NCI-H2196 treated with DMSO at 0.1 percent for 48 hours (cell line): ENCODE results near the gene ATXN3.
"Not testable (repeated sequence)": the region's sequence is repeated elsewhere in the genome, so short reads cannot be mapped to it uniquely, and the experiment has no call there.

Experiments used
- DNase-seq: peaks from one replicate; lab custom pipeline; 2025; ENCODE audit not compliant: unreplicated experiment; lab: John Stamatoyannopoulos, UW

ATXN3 gene

DNA sequence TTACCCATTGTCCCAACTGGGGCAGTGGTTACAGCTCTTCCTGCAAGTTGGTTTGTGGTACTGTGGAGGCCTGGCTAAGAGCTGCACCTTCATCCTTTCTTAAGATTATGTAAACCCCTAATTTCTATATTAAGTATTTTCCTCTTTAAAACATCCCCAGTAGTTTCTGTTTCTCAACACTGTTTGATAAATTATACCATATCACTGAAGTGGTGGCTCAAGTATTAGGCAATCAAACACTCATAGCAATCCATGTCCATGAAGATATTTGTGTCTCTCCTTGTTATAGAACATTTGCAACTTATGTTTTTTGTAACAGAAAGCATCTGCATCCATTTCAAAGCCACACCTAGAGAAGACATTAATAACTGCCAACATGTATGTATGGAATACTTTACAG is 31.8 kb downstream of the ATXN3 start:
- no peak for DNase-seq

DNA sequence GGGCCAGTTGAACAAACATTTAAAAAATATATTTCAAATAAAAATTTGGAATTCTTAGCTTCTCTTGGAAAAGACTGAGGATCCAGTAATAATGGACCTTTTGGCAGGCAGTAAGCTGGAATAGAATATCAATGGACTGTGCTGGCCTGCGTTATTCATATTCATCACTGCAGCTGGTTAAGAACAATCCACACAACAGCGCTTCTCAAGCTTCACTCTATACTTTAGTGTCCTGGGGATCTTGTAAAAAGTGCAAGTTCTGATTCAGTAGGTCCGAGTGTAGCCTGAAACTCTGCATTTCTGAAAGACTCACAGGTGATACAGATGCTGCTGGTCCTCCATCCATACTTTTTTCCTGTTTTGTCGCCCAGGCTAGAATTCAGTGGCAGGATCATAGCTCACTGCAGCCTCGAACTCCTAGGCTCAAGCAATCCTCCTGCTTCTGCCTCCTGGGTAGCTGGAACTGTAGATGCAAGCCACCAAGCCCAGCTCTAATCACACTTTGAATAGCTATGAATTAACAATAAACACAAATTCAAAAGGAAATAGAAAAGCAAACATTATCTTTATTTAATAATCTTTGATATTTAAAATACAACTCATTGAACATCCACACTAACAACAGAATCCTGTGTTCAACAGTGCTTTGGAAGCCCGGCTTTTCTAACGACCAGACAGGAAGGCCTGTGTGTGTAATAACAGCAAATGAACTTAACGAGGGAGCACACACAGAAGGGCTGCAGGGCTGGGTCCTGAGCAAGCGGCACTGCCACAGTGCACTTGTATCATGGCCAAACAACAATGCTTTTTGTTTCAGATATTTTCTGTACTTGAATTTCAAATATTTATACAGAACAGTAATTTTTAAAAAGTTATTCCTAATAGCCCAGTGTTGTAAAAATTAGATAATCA is 48.1 kb downstream of the ATXN3 start:
- no peak for DNase-seq

DNA sequence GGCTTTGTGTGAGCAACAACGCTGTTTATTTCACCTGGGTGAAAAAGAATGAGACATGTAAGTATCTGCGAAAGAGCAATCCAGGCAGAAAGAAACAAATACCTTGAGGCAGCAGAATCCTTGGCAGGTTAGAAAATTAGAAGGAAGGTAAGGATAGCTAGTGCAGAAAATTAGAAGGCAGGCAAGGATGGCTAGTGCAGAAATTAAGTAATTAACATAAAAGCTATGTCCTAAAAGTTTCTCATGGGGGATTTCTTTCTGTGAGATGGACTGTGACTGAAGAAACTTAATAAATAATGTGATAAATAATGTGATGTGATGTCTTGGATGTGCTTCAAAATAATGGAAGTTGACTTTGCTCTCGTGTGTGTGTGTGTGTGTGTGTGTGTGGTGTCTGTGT is 56.6 kb downstream of the ATXN3 start:
- DNase-seq = no peak

DNA sequence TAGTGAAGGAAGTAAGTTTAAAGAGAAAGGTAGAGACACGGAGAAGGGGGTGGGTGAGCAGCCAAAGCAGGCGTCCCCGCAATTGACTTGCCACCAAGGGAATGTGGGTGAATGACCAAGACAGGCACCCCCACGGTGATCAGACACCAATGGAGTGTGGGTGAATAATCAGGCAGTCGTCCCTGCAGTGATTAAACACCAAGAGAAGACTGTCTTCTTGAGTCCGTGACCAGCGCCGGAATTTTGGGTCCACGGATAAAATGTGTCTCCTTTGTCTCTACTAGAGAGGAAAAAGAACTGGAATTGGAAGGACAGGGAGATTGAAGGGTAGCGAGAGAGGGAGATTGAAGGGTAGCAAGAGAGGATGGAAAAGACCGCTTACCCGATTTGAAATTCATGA is 57.2 kb downstream of the ATXN3 start:
- not testable (repeated sequence) for DNase-seq

DNA sequence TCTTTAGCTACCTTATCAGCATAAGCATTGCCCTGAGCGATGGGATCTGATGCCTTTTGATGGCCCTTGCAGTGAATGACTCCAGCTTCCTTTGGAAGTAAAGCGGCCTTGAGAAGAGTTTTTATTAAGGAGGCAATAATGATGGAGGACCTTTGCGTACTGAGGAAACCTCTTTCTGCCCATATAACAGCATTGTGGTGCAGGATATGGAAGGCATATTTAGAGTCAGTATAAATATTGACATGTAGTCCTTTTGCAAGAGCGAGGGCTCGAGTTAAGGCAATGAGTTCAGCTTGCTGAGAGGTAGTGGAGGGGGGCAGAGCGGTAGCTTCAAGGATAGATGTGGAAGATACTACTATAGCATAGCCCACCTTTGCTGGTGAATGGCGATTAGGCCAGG is 60.5 kb downstream of the ATXN3 start:
- not testable (repeated sequence) for DNase-seq

DNA sequence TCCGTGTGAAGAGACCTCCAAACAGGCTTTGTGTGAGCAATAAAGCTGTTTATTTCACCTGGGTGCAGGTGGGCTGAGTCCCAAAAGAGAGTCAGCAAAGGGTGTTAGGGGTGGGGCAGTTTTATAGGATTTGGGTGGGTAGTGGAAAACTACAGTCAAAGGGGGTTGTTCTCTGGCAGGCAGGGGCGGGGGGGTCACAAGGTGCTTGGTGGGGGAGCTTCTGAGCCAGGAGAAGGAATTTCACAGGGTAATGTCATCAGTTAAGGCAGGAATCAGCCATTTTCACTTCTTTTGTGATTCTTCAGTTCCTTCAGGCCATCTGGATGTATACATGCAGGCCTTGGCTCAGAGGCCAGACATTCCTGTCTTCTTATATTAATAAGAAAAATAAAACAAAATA is 64.6 kb downstream of the ATXN3 start:
- not testable (repeated sequence) for DNase-seq

DNA sequence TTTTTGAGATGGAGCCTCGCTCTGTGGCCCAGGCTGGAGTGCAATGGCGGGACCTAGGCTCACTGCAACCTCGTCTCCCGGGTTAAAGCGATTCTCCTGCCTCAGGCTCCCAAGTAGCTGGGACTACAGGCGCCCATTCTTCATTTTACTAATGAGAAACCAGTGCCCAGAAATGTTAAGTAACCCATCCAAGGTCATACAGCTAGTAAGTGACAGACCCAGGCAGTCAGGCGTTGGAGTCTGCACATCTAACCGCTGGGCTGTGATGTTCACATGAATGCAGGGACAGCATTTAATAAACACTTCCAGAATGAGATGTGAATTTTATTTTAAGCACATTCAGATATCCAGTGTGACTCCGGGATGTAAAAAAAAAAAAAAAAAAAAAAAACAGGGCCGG is 65.2 kb downstream of the ATXN3 start:
- DNase-seq = no peak

DNA sequence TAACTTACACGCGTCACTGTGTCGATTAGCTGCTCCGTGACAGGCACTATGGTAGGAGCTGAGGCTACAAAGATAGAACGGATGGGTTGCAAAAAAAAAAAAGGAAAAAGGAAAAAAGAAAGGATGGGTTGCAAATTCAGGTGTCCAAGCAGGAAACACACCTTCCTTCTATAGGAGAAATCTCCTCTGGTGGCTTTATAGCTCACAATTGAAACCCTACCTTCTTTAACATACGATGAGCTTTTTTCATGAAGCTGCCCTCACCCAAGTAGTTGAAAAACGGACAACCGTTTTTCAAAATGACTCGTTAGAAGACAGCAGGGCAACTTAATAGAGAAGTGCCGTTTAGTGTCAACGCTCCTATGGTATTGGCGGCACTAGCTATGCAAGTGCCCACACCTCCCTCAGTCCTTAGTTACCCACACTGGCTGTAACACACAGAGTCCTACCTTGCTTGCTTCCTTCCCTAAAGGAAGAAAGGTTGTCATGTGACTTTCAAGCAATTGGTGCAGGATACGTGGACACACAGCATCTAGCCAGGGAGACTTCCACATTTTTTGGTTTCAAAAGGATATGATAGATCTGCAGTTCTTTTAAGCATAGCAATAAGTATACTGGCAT is 65.8 kb downstream of the ATXN3 start:
- DNase-seq = no peak

DNA sequence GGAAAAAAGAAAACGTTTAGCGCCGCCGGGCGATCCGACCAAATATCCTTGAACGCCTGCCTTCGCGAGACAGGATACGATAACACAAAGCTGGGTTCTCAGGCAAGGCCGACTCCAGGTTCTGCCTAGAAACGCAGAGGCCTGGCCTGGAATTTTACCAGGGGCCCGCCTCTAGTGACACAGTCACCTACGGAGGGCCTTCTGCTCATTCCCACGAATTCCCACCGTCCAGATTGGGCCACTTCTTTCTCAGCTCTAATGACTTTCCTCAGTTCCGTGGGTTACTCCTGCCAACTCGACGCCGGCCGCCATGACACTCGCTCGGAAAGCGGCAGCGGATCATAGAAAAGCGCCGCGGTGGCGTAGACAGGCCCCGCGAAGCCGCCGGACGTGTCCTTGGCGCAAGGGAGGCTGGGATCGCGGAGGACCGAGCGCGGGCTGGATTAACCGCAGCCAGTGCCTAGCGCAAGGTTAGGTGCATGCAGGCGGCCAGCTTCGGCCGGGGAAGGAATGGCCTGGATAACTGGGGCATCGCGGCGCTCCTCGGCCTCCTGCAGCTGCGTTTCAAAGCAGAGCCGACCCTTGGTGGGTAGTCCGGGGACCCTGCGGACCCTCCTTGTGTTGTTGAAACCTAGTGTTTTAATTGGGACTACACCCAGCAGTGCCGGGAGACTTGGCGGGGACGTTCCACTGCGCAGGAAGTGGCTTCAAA is 66.5 kb downstream of the ATXN3 start, which contains the start of gene TRIP11:
TRIP11 (minus strand) TSS at position 341 of the 712 bp plus-strand sequence. CDS start 374 bp downstream, outside the sequence.
- peak; percentile 39 for DNase-seq

DNA sequence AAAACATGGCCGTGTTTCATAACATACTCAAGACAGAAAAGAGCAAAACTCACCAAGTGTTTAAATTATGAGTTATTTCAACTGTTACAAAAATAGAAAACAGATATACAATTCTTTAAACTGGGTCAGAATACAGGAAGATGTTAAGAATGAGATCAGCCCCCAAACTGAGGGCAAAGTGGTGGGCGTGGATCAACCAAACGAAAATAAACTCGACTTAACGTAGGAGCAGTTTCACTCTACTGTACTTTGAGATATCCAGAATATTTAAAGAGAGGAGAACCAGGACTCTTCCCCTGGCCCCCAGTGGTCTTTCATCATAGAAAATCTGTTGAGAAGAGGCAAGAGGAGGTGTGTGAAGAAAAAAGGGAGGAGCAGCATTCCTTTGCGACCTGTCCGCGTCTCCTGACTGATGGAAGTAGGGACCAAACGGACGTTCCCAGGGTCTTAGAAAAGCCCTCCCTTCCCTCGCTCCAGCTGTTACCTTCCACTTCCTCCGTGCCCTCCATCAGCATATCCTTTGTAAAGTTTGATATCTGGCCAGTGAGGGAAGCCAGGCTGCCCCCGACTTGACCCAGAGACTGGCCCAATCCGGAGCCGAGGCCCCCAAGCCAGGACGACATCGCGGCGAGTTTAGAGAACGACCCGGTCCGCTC is 67.2 kb downstream of the ATXN3 start:
- peak; percentile 4 for DNase-seq

DNA sequence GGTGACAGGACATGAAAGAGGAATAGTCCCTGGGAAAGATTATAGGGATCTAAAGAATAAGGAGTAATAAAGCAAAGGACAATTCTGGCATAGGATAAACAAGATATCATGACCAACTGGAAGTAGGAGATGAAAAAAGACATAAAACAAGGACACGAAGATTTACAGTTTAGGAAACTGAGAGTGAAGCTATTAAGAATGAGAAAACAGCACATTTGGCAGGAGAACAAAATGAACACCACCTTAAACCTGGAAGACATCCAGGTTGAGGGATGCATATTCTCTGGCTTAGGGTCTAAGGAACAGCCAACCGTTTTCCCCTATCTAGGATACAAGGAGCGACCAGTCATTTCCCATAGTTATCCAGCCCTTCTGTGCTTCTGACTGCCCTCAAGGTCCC is 68.4 kb downstream of the ATXN3 start:
- no peak for DNase-seq

DNA sequence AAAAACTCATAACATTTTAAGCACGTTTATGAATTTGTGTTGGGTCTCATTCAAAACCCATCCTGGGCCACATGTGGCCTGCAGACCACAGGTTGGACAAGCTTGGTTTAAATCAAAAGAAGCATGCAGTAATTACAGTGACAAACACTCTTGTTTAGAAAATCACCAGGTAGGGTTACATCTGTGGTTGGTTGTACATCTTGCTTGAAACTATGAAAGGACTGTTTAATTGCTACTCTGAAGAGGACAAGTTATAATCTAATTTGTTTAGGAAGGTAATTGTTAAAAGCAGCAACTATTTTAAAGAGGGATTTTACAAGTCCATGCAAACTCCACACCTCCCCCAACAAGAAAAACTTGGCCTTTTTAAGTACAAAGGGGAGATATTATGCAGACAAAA is 70.5 kb downstream of the ATXN3 start:
- no peak for DNase-seq

DNA sequence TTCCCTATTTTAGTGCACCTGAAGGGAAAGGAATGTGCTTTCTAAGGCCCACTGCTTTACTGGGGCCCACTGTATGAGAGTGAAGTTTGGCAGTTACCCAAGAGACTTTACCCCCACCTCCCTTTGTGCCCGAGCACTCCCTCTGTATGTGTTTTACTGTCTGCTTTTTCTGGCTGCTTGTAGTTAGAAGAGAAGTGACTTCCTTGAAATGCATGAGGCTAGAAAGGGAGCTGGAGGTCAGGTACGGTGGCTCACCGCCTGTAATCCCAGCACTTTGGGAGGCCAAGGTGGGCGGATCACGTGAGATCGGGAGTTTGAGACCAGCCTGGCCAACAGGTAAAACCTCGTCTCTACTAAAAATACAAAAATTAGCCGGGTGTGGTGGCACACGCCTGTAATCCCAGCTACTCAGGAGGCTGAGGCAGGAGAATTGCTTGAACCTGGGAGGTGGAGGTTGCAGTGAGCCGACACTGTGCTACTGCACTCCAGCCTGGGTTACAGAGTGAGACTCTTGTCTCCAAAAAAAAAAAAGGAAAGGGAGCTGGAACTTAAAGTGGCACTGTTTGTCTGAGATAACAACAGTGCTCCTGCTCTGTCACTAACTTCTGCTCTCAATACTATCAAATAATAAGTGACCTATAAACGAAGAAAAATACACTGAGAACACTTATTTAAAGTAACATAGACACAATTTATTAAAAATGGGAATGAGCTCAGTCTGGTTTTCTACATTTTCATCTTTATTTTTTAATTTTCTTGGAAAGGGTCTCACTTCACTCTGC is 72.3 kb downstream of the ATXN3 start:
- no peak for DNase-seq

DNA sequence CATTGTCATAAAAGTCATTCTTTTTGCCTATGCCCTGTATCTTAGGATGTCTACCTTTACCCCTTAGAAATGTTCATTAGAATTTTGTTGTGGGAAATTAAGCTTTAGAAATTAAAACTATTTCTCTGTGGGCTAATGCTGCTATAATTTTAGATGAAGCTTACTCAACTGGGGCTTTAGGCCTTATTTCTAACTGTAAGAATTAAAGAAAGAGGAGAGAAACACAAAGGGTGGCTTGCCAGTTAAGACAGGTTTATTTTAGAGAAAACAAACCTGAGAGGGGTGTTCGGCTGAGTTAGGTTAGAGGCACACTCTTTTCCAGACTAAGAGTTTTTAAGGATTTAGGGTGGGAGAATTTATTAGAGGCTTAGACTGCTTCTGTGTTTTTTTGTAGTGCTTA is 72.9 kb downstream of the ATXN3 start:
- no peak for DNase-seq

DNA sequence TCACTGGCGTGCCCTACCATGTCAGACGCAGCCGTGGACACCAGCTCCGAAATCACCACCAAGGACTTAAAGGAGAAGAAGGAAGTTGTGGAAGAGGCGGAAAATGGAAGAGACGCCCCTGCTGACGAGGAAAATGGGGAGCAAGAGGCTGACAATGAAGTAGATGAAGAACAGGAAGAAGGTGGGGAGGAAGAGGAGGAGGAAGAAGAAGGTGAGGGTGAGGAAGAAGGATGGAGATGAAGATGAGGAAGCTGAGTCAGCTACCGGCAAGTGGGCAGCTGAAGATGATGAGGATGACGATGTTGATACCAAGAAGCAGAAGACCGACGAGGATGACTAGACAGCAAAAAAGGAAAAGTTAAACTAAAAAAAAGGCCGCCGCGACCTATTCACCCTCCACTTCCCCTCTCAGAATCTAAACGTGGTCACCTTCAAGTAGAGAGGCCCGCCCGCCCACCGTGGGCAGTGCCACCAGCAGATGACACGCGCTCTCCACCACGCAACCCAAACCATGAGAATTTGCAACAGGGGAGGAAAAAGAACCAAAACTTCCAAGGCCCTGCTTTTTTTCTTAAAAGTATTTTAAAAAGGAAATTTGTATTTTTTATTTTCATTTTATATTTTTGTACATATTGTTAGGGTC is 79.7 kb downstream of the ATXN3 start:
- no peak for DNase-seq

DNA sequence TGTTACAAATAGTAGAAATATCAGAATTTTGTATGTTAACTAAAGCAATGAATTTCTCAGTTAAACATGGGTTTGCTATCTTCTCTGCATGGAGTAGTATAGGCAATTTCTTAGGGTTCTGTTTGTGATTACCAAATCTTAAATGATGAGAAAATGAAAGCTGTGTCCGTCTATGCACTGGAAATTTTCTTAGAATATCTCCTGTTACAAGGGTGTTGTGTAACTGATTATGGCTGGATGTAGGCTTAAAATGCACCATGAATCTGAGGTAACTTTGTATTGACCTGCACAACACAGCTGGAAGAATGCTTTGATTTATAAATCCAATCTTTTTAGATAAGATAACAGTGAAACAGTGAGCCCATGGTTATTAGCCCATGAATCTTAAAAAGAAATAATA is 84.3 kb downstream of the ATXN3 start:
- no peak for DNase-seq

DNA sequence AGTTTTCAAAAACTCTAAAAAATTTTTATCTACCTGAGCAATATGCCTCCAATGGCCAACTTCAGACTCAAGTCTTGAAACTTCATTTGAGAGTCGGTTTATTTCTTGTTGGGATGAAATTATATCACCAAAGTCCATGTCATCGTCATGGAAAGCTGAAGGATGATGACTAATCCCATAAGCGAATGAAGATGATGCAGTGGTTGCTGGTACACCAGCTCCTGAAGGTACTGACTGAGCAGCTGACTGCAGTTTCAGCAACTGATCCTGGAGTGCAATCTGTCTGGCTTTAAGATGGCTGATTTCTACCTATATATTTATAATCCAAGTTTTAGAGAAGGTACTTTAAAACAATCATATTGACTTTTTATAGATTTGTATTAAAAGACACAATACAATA is 84.9 kb downstream of the ATXN3 start:
- DNase-seq = no peak

DNA sequence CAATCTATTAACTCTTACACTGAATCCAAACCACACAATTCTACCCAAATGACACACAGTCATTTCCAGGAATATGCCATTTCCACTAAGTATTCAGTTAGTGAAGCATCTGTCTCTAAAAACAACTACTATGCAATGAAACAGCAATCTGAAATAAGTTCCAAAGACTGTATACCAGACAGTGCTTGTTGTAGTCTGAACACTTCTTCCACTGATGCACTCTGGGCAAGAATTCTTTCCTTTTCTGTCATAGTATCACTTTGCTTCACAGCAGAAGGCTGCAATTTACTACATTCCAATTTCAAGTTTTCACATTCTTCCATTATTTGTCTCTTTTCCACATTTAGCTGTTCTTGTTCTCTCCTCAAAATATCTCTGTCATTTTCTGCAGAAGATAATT is 92.3 kb downstream of the ATXN3 start:
- DNase-seq = no peak

DNA sequence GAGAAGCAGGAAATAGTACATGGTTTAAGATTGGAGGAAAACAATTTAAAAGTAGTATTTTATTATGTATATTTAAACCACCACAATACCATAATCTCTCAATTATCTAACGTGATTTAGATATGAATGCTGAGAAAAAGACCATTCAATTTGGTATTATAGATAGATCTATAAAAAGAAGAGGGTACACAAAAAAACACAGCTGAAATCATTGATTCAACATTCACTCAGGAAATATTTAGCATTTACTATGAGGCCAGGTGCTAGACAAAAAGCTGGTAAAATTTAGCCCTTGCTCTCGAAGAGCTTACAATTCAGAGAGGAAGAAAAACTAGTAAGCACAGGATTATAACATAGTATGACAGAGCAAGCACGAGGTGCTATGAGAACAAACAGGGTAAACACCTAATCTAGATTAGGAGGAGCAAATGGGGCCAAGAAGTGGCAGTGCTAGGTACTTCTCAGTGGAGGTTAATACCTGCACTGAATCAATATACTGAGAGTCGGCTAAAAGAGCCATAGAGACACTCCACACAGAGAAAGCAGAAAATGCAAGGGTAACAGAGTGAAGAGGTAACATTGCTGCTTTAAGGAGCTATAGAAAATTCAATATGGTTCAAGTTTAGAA is 94.1 kb downstream of the ATXN3 start:
- DNase-seq = no peak

DNA sequence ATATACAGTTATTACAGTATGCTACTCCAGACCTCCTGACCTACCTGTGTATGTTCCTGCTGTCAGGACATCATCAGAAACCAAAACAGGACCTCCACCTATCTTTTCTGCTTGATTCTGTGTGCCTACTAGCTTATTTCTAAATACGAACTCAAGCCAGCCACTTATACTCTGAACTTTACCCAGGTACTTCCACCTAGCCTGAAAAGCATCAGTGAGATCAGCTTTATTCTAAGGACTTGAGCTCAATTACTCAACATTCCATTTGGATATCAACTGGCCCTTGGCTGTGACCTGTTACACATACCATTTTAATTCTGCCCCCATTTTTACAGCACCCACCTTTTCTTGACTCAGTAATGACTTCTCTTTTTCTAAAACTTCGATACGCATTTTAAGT is 95.7 kb downstream of the ATXN3 start:
- no peak for DNase-seq
